Spleen (tissue), 7 donors: ENCODE data around the gene TLCD5.

Experiments used
- CTCF ChIP-seq, 11 experiments: fragments of 200-600 bp in 7 of 11; fragments of 450-650 bp in 4 of 11; sonication (generic) in 4 of 11; IDR thresholded peaks in 8 of 11; conservative IDR thresholded peaks in 3 of 11; 1 replicate in 7 of 11; 2 replicates in 4 of 11; pipeline versions ENCODE4 v1.4.0 to v1.8.0; 2016 to 2021; ENCODE audit warnings: antibody characterized with exemption in 11 of 11, inconsistent platforms in 4 of 11, mild to moderate bottlenecking in 1 of 11
- POLR2A ChIP-seq, 3 donors: fragments of 450-650 bp; IDR thresholded peaks; one replicate each; pipeline ENCODE4 v1.5.1; 2017; ENCODE audit warnings: antibody characterized with exemption in 3 of 3, mild to moderate bottlenecking in 1 of 3
- donor health status: DM: no; HTN: no; CAD: no; lungs with moderate emphysema.
- donor health status: DM: no; HTN: no; CAD: no.
- donor health status: DM: no; HTN: no; CAD: no.

GRCh38 chr11:120293038-120293800, 31.9 kb upstream of the TLCD5 start:
- TF ChIP-seq CTCF (IDR thresholded peaks at IDR 0.05 in 8 of 11, conservative IDR thresholded peaks at IDR 0.05 in 3 of 11): no peak
- no peak for TF ChIP-seq POLR2A (IDR thresholded peaks at IDR 0.05)
